Measurements from ENCODE around the gene UBE2O.
A peak's percentile ranks its signal among the peaks of the same experiment; 100 is the strongest.

UBE2O gene

GRCh38 chr17:76452660-76453430, at the start of gene UBE2O:
Gene UBE2O, minus strand, starts transcription at chr17:76453152. Its CDS starts 11 bp downstream, at chr17:76453141.
- peak; percentile 83 to 92 for DNase-seq (ENCODE audit: low read depth in 1 of 2, low spot score in 1 of 2)

GRCh38 chr17:76501827-76502307, 48.9 kb upstream of the UBE2O start:
- DNase-seq (ENCODE audit: low read depth in 1 of 2, low spot score in 1 of 2), result no peak

- peak; percentile 97 for DNase-seq (ENCODE audit: low read depth in 1 of 2, low spot score in 1 of 2)
These were observed 48.3 kb upstream of the UBE2O start, which contains the start of gene RHBDF2 for GRCh38 chr17:76501018-76501826. Gene RHBDF2, minus strand, starts transcription at chr17:76501423. Its CDS starts 19,899 bp downstream, at chr17:76481524.

- no peak for DNase-seq (ENCODE audit: low read depth in 1 of 2, low spot score in 1 of 2)
These were observed 47.7 kb upstream of the UBE2O start for GRCh38 chr17:76500747-76501017.

- DNase-seq (ENCODE audit: low read depth in 1 of 2, low spot score in 1 of 2), result no peak
These were observed 47.3 kb upstream of the UBE2O start for GRCh38 chr17:76500074-76500746.

GRCh38 chr17:76499267-76499667, 46.3 kb upstream of the UBE2O start:
- DNase-seq (ENCODE audit: low read depth in 1 of 2, low spot score in 1 of 2), result no peak

- DNase-seq (ENCODE audit: low read depth in 1 of 2, low spot score in 1 of 2), result no peak
These were observed 45.9 kb upstream of the UBE2O start for GRCh38 chr17:76498876-76499251.

- no peak for DNase-seq (ENCODE audit: low read depth in 1 of 2, low spot score in 1 of 2)
These were observed 45.3 kb upstream of the UBE2O start for GRCh38 chr17:76497979-76498875.

GRCh38 chr17:76497699-76497978, 44.7 kb upstream of the UBE2O start:
- no peak for DNase-seq (ENCODE audit: low read depth in 1 of 2, low spot score in 1 of 2)

GRCh38 chr17:76496464-76496863, 43.5 kb upstream of the UBE2O start:
- DNase-seq (ENCODE audit: low read depth in 1 of 2, low spot score in 1 of 2), result no peak

- DNase-seq (ENCODE audit: low read depth in 1 of 2, low spot score in 1 of 2), result no peak
These were observed 42.9 kb upstream of the UBE2O start for GRCh38 chr17:76495663-76496400.

- no peak for DNase-seq (ENCODE audit: low read depth in 1 of 2, low spot score in 1 of 2)
These were observed 40.7 kb upstream of the UBE2O start for GRCh38 chr17:76493505-76494167.

- DNase-seq (ENCODE audit: low read depth in 1 of 2, low spot score in 1 of 2), result no peak
These were observed 40.1 kb upstream of the UBE2O start for GRCh38 chr17:76492989-76493501.

GRCh38 chr17:76492123-76492988, 39.4 kb upstream of the UBE2O start:
- no peak for DNase-seq (ENCODE audit: low read depth in 1 of 2, low spot score in 1 of 2)

GRCh38 chr17:76491271-76492122, 38.5 kb upstream of the UBE2O start:
- DNase-seq (ENCODE audit: low read depth in 1 of 2, low spot score in 1 of 2), result no peak

GRCh38 chr17:76490112-76490710, 37.3 kb upstream of the UBE2O start:
- no peak for DNase-seq (ENCODE audit: low read depth in 1 of 2, low spot score in 1 of 2)

- DNase-seq (ENCODE audit: low read depth in 1 of 2, low spot score in 1 of 2), result no peak
These were observed 34.7 kb upstream of the UBE2O start for GRCh38 chr17:76487451-76488192.

Measured in stimulated activated CD4-positive, alpha-beta T cell treated with anti-CD3 and anti-CD28 coated beads, Interleukin-15, amount 100 ng/mL, for 1 hour (primary cell).